Measurements from ENCODE around the gene DCTN1.

The DCTN1 gene

DNA sequence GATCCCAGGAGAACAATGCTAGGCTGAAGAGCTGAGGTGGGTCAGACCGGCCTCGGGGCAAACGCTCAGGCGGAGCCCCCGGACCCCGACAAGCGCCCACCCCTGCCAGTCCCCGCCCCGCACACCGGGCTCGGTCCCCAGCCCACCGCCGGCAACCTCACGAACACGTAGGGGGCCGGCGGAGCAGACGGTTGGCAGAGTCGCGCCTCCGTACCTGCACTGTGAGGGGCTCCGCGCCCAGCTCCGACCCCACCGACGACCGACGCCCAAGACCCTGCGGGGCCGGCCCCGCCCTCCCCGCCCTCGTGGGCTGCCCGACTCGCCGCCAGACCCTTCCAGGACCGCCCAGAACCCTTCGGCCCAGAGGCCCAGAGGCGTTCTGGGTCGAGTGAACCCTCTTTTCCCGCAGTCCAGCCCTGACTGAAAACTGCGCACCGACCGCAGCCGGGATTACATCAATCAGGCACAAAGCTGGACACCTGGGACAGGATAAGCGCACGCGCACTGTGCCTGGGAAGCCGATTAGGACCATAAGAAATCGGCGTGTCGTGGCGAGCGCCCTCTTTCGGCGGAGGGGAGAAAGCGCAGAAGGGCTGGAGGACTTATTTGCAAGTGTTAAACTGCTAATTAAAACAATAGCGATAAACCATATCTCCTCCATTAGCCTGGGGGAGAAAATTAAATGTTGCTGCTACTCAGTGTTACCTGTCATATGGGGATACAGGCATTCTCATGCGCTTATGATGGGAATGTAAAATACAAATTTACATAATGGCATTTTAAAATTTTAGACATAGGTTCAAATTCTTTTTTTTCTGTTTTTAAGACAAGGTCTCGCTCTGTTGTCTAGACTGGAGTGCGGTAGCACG, 11.7 kb upstream of the DCTN1 start:
- H3K36me3 ChIP-seq = peaks cover 13% of the 10 kb centered on the region; the same call in 1 of the 2 replicates
- peak overlapping the region; percentile 93 for H3K9ac ChIP-seq
- H3K27me3 ChIP-seq = no peaks in the 10 kb centered on the region
- H3K9me3 ChIP-seq = no peaks in the 10 kb centered on the region
- H4K20me1 ChIP-seq = peaks cover 40% of the 10 kb centered on the region
- no peak for TF ChIP-seq Cebpa-rat (IDR thresholded peaks at IDR 0.05)
- H3K27ac ChIP-seq = peak overlapping the region; percentile 97
- H3K4me3 ChIP-seq = peak overlapping the region; percentile 85
- peaks cover 45% of the 10 kb centered on the region for H3K4me1 ChIP-seq
- peak overlapping the region; percentile 96 for H3K4me2 ChIP-seq

DNA sequence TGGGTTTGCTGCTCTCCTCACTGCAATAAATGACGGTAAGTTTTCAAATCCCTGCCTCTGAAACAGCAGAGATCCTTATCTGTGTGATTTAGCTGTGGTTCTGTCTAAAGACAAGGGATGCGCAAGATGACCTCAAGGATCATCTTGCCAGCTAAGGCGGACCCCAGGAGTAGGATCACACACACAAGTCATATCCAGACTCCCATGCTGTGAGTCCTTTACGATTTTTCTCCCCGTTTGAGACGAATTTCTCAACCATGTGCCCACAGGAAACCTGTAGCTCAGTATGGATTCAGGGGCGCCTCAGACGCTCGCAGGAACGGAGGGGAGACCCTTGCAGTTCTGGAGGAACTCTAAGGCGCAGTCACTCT, 11.1 kb upstream of the DCTN1 start:
- Histone ChIP-seq H3K36me3 (peaks cover 13% of the 10 kb centered on the region; the same call in 1 of the 2 replicates), H3K4me3 (peak overlapping the region; percentile 85), H3K27me3 (no peaks in the 10 kb centered on the region), H3K9ac (peak overlapping the region; percentile 93), H3K4me2 (peak overlapping the region; percentile 96), H3K4me1 (peaks cover 46% of the 10 kb centered on the region), H4K20me1 (peaks cover 46% of the 10 kb centered on the region), H3K9me3 (no peaks in the 10 kb centered on the region), H3K27ac (peak overlapping the region; percentile 97)
- TF ChIP-seq Cebpa-rat (IDR thresholded peaks at IDR 0.05) = no peak

DNA sequence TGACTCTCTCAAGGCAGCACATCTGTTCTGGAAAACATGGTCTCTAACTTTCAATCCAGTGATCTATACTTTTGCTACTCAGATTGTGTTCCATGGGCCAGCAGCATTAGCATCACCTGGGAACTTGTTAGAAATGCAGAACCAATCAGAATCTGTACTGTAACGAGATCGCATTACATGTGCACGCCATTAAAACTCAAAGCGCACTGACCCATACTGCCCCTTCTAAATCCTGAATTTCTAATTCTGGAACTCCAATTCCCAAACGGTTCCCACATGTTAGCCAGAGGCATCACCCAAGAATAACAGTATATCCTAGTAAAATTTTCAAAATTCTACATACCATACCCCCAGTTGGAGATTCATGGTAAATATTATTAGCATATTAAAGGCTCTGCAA, 10.5 kb upstream of the DCTN1 start:
- Histone ChIP-seq H3K36me3 (peaks cover 17% of the 10 kb centered on the region), H3K4me1 (peaks cover 52% of the 10 kb centered on the region), H4K20me1 (peaks cover 52% of the 10 kb centered on the region), H3K27me3 (no peaks in the 10 kb centered on the region), H3K27ac (no peak overlapping the region), H3K4me2 (peak overlapping the region; percentile 96), H3K9me3 (no peaks in the 10 kb centered on the region), H3K4me3 (peak overlapping the region; percentile 85), H3K9ac (peak overlapping the region; percentile 93)
- no peak for TF ChIP-seq Cebpa-rat (IDR thresholded peaks at IDR 0.05)

DNA sequence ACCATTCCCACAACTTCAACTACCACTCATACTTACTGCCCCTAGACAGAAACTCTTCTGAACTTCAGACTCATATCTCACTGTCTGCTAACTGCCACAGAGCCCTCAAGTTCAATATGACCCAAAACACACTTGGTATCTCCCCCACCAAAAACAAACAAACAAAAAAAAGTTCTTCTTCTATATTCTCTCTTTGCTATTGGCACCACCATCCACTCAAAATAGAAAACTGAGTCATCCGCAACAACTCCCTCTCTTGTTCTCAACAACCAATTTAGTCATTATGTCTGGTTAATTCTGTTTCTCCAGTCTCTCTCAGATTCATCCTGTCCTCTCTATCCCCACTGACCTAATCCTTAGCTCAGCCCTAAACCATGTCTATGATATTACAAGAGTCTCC, 7.2 kb upstream of the DCTN1 start:
- peaks cover 76% of the 10 kb centered on the region for H4K20me1 ChIP-seq
- no peak overlapping the region for H3K9ac ChIP-seq
- H3K27ac ChIP-seq = no peak overlapping the region
- H3K4me2 ChIP-seq = no peak overlapping the region
- no peaks in the 10 kb centered on the region for H3K9me3 ChIP-seq
- H3K36me3 ChIP-seq = peaks cover 45% of the 10 kb centered on the region
- TF ChIP-seq Cebpa-rat (IDR thresholded peaks at IDR 0.05) = no peak
- H3K27me3 ChIP-seq = no peaks in the 10 kb centered on the region
- H3K4me1 ChIP-seq = peaks cover 55% of the 10 kb centered on the region
- H3K4me3 ChIP-seq = no peak overlapping the region

DNA sequence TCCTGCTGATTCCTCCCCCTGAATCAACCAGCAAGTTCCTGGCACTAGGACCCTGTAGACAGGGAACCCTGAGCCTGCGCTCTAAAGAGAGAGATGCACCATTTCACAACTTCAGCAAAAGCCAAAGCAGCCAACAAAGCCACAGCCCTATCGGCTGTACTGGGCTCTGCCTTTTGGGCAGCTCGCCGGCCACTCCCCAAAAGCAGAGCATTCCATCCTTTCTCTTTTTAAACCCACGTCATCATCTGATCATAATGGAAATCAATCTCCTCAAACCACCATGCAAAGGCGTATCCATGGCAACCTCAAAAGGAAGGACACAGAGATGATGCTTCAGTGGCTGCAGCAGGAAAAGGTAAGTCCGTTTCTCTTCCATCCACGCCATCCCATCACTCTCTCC, 5.3 kb upstream of the DCTN1 start:
- Histone ChIP-seq H3K27ac (no peak overlapping the region), H3K9me3 (no peaks in the 10 kb centered on the region), H3K4me1 (peaks cover 48% of the 10 kb centered on the region), H3K36me3 (peaks cover 58% of the 10 kb centered on the region), H4K20me1 (peaks cover 88% of the 10 kb centered on the region), H3K4me2 (no peak overlapping the region), H3K27me3 (no peaks in the 10 kb centered on the region), H3K9ac (peak overlapping the region; percentile 17; the same call in 1 of the 2 replicates), H3K4me3 (no peak overlapping the region)
- no peak for TF ChIP-seq Cebpa-rat (IDR thresholded peaks at IDR 0.05)

DNA sequence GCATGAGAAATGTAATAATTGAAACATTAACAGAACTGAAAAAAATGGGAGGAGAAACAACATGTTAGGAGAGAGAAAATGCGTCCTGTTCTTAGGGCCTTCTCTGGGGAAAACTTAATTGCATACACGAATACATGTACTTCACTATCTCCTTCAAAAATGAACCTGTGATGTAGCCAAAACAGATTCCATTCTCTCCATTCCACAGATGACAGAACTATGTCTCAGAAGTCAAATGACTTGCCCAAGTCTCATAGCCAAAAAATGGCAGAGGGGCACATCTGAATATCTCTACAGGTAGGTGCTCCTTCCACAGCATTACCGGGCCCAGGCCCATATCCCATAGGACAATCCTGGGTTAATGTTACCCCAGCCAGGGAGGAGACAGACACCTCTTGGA, 3.9 kb upstream of the DCTN1 start:
- Histone ChIP-seq H3K27ac (no peak overlapping the region), H3K9me3 (no peaks in the 10 kb centered on the region), H3K4me3 (no peak overlapping the region), H3K27me3 (no peaks in the 10 kb centered on the region), H3K4me2 (no peak overlapping the region), H3K36me3 (peaks cover 66% of the 10 kb centered on the region), H3K4me1 (peaks cover 48% of the 10 kb centered on the region), H4K20me1 (peaks cover 88% of the 10 kb centered on the region), H3K9ac (no peak overlapping the region)
- no peak for TF ChIP-seq Cebpa-rat (IDR thresholded peaks at IDR 0.05)

DNA sequence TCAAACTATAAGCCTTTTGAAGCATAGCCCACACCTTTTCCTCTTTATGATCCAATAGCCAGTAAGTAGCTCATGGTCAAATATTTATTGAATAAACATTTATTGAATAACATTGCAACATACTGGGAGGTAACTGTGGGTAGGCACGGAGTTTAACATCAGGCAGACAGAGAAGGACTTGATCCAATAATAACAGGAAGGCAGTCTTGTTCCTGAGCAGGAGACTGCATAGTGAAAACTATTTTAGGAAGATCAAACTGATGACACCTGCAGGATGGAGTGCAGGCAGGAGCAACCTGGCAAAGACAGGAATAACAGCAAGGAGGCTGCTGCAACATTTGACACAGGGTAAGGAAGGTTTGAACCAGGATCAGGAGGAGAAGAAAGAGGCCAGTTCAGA, 3.1 kb upstream of the DCTN1 start:
- Histone ChIP-seq H3K9ac (no peak overlapping the region), H3K27me3 (no peaks in the 10 kb centered on the region), H3K4me3 (no peak overlapping the region), H4K20me1 (peaks cover 88% of the 10 kb centered on the region), H3K27ac (no peak overlapping the region), H3K4me2 (no peak overlapping the region), H3K4me1 (peaks cover 47% of the 10 kb centered on the region), H3K36me3 (peaks cover 68% of the 10 kb centered on the region), H3K9me3 (no peaks in the 10 kb centered on the region)
- TF ChIP-seq Cebpa-rat (IDR thresholded peaks at IDR 0.05) = no peak

DNA sequence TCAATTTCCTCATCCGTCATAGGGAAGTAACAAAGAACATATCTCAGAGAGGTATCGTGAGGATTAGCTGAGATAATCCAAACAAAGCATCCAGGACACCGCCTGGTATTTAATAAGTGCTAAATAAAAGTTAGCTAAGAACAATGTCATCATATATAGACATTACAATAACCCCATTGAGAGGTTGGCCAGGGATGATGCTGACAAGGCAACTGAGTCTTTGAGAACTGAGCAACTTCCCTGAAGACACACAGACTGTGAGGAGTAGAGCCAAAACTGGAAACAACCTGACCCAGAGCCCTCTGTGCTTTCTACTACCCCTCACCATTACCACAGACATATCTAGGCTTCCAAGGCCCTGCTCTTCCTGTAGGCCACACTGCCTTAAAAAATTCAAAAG, 1.6 kb upstream of the DCTN1 start:
- Histone ChIP-seq H3K4me3 (no peak overlapping the region), H3K4me1 (peaks cover 33% of the 10 kb centered on the region), H3K9ac (no peak overlapping the region), H3K27ac (no peak overlapping the region), H3K27me3 (no peaks in the 10 kb centered on the region), H3K36me3 (peaks cover 76% of the 10 kb centered on the region), H3K9me3 (no peaks in the 10 kb centered on the region), H4K20me1 (peaks cover 88% of the 10 kb centered on the region), H3K4me2 (no peak overlapping the region)
- TF ChIP-seq Cebpa-rat (IDR thresholded peaks at IDR 0.05) = no peak

DNA sequence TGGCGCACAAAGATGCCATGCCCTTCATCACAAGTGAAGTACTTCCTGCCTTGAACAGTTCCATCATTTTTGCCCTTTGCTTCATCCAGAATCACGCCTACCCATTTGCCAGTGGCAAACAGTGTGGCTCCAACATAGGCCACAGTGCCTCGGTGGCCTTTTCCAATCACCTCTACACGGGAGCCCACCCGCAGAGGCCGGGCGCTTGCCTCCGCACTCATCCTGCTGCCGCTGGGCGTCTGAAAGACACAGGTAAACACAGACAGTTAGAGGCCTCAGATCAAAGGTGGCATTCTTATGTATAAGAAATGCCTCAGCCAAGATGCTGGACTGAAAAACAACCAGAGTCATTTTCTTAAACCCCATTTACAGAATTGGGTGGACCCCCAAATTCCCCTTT, 2.1 kb downstream of the DCTN1 start:
- peaks cover 47% of the 10 kb centered on the region for H3K4me1 ChIP-seq
- H3K9ac ChIP-seq = no peak overlapping the region
- H3K27ac ChIP-seq = no peak overlapping the region
- H3K27me3 ChIP-seq = no peaks in the 10 kb centered on the region
- no peak overlapping the region for H3K4me3 ChIP-seq
- no peak overlapping the region for H3K4me2 ChIP-seq
- H3K9me3 ChIP-seq = no peaks in the 10 kb centered on the region
- H3K36me3 ChIP-seq = peaks cover 76% of the 10 kb centered on the region
- TF ChIP-seq Cebpa-rat (IDR thresholded peaks at IDR 0.05) = no peak
- peaks cover 90% of the 10 kb centered on the region for H4K20me1 ChIP-seq

DNA sequence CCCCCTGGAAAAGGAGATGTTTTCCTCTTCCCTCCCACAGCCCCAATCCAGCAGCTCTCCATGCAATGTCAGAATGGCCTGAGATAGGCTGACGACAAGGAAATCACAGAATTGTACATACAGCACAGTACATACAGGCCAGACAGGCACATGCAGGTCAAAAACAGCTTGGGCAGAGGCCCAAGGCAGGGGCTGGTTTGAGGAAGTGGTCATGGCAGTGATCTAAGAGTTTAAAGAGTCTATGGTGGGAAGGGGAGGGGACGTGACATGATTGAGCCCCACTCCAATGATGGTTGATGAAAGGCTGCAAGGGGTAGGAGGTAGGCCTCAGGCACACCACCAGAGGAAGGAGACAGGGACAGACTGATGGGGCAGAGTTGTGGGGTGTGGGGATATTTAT, 4.3 kb downstream of the DCTN1 start:
- no peak overlapping the region for H3K9ac ChIP-seq
- no peaks in the 10 kb centered on the region for H3K27me3 ChIP-seq
- peaks cover 52% of the 10 kb centered on the region for H3K4me1 ChIP-seq

More for the DNA sequence above, 4.3 kb downstream of the DCTN1 start:
- H3K36me3 ChIP-seq = peaks cover 80% of the 10 kb centered on the region
- peak overlapping the region; percentile 39 for H3K4me2 ChIP-seq
- H4K20me1 ChIP-seq = peaks cover 85% of the 10 kb centered on the region
- no peaks in the 10 kb centered on the region for H3K9me3 ChIP-seq
- TF ChIP-seq Cebpa-rat (IDR thresholded peaks at IDR 0.05) = no peak
- H3K4me3 ChIP-seq = no peak overlapping the region
- H3K27ac ChIP-seq = no peak overlapping the region

Data from BLaER1 (cell line).